CD4-positive, alpha-beta T cell treated with Interleukin-6 at 100 ng/mL for 8 hours (primary cell): ENCODE results near the gene PSPC1.
"Not testable (repeated sequence)": the region's sequence is repeated elsewhere in the genome, so short reads cannot be mapped to it uniquely, and the experiment has no call there.

ENCODE experiments used
- DNase-seq: peaks from one replicate; pipeline ENCODE4 v3.0.0-alpha.2; 2020; ENCODE audit warnings: mixed read lengths, low spot score

Gene PSPC1

GRCh38 chr13:19782727-19783682 is at the start of gene PSPC1:
PSPC1 (minus strand) TSS chr13:19782945; CDS start chr13:19782757, 188 bp downstream.
- DNase-seq, result peak; percentile 96

- no peak for DNase-seq
Observed at GRCh38 chr13:19822673-19823072, 39.9 kb upstream of the PSPC1 start.

GRCh38 chr13:19818223-19818842 is 35.6 kb upstream of the PSPC1 start:
- DNase-seq, result no peak

GRCh38 chr13:19817510-19818158 is 34.9 kb upstream of the PSPC1 start:
- DNase-seq, result no peak

- no peak for DNase-seq
Observed at GRCh38 chr13:19817106-19817505, 34.4 kb upstream of the PSPC1 start.

- DNase-seq, result not testable (repeated sequence)
Observed at GRCh38 chr13:19815842-19816241, 33.1 kb upstream of the PSPC1 start.

GRCh38 chr13:19810996-19811881 is 28.5 kb upstream of the PSPC1 start:
- no peak for DNase-seq

GRCh38 chr13:19810151-19810550 is 27.4 kb upstream of the PSPC1 start:
- no peak for DNase-seq

GRCh38 chr13:19805765-19806164 is 23.0 kb upstream of the PSPC1 start:
- no peak for DNase-seq

GRCh38 chr13:19795956-19796355 is 13.2 kb upstream of the PSPC1 start:
- DNase-seq, result no peak

- DNase-seq, result no peak
Observed at GRCh38 chr13:19794631-19795030, 11.9 kb upstream of the PSPC1 start.

GRCh38 chr13:19791953-19792537 is 9.3 kb upstream of the PSPC1 start:
- DNase-seq, result no peak

GRCh38 chr13:19782049-19782726 is 557 bp downstream of the PSPC1 start:
- peak; percentile 25 for DNase-seq

- DNase-seq, result no peak
Observed at GRCh38 chr13:19781526-19781925, 1.2 kb downstream of the PSPC1 start.

- not testable (repeated sequence) for DNase-seq
Observed at GRCh38 chr13:19780753-19781418, 1.9 kb downstream of the PSPC1 start.

GRCh38 chr13:19772306-19772705 is 10.4 kb downstream of the PSPC1 start:
- DNase-seq, result no peak

GRCh38 chr13:19769854-19770253 is 12.9 kb downstream of the PSPC1 start:
- no peak for DNase-seq

GRCh38 chr13:19767966-19768365 is 14.8 kb downstream of the PSPC1 start:
- DNase-seq, result no peak

- DNase-seq, result no peak
Observed at GRCh38 chr13:19766591-19766990, 16.2 kb downstream of the PSPC1 start.

- no peak for DNase-seq
Observed at GRCh38 chr13:19764237-19764636, 18.5 kb downstream of the PSPC1 start.
